Upper lobe of right lung (tissue), 1 donor: ENCODE data around the gene SNCB. TPM values are rescaled to one million over a fixed set of nuclear protein-coding genes. Genes with fewer than 3 reads are reported as not detected.

Source experiments
- ATAC-seq: fragments of 200-7000 bp; cut with Tn5 transposase; one replicate; pipeline ENCODE4 v1.9.1; 2020; ENCODE audit warnings: mild to moderate bottlenecking, moderate library complexity
- DNase-seq: peaks from one replicate; pipeline ENCODE4 v3.0.0-alpha.2; 2020
- H3K27ac ChIP-seq: fragments of 200-600 bp; one replicate; pipeline ENCODE4 v1.8.0; 2022
- H3K27me3 ChIP-seq: fragments of 200-600 bp; one replicate; pipeline ENCODE4 v1.8.0; 2022; ENCODE audit warnings: mild to moderate bottlenecking
- H3K36me3 ChIP-seq: fragments of 200-600 bp; one replicate; pipeline ENCODE4 v1.8.0; 2022
- H3K4me1 ChIP-seq: fragments of 200-600 bp; one replicate; pipeline ENCODE4 v1.8.0; 2022
- H3K4me3 ChIP-seq: fragments of 200-600 bp; one replicate; pipeline ENCODE4 v1.8.0; 2022; ENCODE audit warnings: mild to moderate bottlenecking
- H3K9me3 ChIP-seq: fragments of 200-600 bp; one replicate; pipeline ENCODE4 v1.8.0; 2022
- intact Hi-C: fragments of 100-400 bp; cut with DNase I; formaldehyde crosslinking; loops from one replicate; pipeline ENCODE4 v1.11.0; 2022
- total RNA-seq: library from RNA; stranded (reverse); fragmentation: NEBNext Ultra II Directional; extraction: Animal tissue kit (Norgen Biotek cat#: 25700); gene quantifications from one replicate; pipeline ENCODE4 v1.2.1, GENCODE V29; 2021
- TF ChIP-seq, protein P1 (sequence below): fragments of 200-600 bp; IDR thresholded peaks from one replicate; pipeline ENCODE4 v1.8.0; 2022; ENCODE audit warnings: antibody characterized with exemption
- donor health status: DM: no; HTN: yes; CAD: no; lungs with severe emphysema.

The SNCB gene
- total RNA-seq, 1 donor from 2014 or later, result not detected

DNA sequence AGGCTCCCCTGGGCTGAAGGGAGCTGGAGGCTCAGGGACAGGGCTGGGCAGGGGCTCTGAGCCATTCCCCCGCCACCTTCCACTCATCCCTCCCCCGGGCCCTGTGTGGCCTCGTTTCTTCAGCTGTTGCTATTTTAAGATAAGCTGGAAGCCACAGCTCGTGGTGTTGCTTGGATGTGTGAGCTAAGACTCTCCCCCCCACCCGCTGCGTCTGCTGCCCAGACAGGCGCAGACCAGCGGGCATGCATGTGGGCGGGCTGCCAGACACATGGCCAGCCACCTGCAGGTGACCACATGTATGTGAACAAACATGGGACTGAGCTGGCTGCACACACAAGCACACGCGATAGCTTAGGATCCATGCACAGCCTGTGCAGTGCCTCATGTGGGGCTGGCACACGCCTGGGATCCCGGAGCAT, 8.7 kb downstream of the SNCB start:
- ATAC-seq (no peak), DNase-seq (no peak)
- Histone ChIP-seq H3K36me3 (no peaks in the 10 kb centered on the region), H3K9me3 (no peaks in the 10 kb centered on the region), H3K27me3 (peaks cover 72% of the 10 kb centered on the region), H3K4me1 (peaks cover 6% of the 10 kb centered on the region), H3K4me3 (no peak overlapping the region), H3K27ac (no peak overlapping the region)
- intact Hi-C loops, result no loop called here
- TF ChIP-seq, protein P1, sequence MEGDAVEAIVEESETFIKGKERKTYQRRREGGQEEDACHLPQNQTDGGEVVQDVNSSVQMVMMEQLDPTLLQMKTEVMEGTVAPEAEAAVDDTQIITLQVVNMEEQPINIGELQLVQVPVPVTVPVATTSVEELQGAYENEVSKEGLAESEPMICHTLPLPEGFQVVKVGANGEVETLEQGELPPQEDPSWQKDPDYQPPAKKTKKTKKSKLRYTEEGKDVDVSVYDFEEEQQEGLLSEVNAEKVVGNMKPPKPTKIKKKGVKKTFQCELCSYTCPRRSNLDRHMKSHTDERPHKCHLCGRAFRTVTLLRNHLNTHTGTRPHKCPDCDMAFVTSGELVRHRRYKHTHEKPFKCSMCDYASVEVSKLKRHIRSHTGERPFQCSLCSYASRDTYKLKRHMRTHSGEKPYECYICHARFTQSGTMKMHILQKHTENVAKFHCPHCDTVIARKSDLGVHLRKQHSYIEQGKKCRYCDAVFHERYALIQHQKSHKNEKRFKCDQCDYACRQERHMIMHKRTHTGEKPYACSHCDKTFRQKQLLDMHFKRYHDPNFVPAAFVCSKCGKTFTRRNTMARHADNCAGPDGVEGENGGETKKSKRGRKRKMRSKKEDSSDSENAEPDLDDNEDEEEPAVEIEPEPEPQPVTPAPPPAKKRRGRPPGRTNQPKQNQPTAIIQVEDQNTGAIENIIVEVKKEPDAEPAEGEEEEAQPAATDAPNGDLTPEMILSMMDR, result no peak

- intact Hi-C loops, result no loop called here
- no peaks in the 10 kb centered on the region for H3K9me3 ChIP-seq
- peaks cover 67% of the 10 kb centered on the region for H3K27me3 ChIP-seq
- no peaks in the 10 kb centered on the region for H3K36me3 ChIP-seq
- no peak overlapping the region for H3K4me3 ChIP-seq
- ATAC-seq (peak; percentile 65), DNase-seq (peak; percentile 76)
- no peak overlapping the region for H3K27ac ChIP-seq
- H3K4me1 ChIP-seq, result peaks cover 6% of the 10 kb centered on the region
- TF ChIP-seq, protein P1, result no peak
These were observed 9.9 kb downstream of the SNCB start for GRCh38 chr5:176620333-176620981.

GRCh38 chr5:176619569-176620332, 10.6 kb downstream of the SNCB start:
- H3K9me3 ChIP-seq, result no peaks in the 10 kb centered on the region
- peaks cover 6% of the 10 kb centered on the region for H3K4me1 ChIP-seq
- intact Hi-C loops, result no loop called here
- H3K4me3 ChIP-seq, result no peak overlapping the region
- TF ChIP-seq, protein P1, result no peak
- H3K36me3 ChIP-seq, result no peaks in the 10 kb centered on the region
- peaks cover 71% of the 10 kb centered on the region for H3K27me3 ChIP-seq
- H3K27ac ChIP-seq, result no peak overlapping the region
- DNase-seq (no peak), ATAC-seq (no peak)

GRCh38 chr5:176619203-176619568, 11.1 kb downstream of the SNCB start:
- TF ChIP-seq, protein P1, result no peak
- no peak overlapping the region for H3K27ac ChIP-seq
- H3K36me3 ChIP-seq, result no peaks in the 10 kb centered on the region
- H3K9me3 ChIP-seq, result no peaks in the 10 kb centered on the region
- no peak overlapping the region for H3K4me3 ChIP-seq
- ATAC-seq, result peak; percentile 69
- peak; percentile 80 for DNase-seq
- peaks cover 6% of the 10 kb centered on the region for H3K4me1 ChIP-seq
- intact Hi-C loops, result no loop called here
- peaks cover 68% of the 10 kb centered on the region for H3K27me3 ChIP-seq

- no peaks in the 10 kb centered on the region for H3K9me3 ChIP-seq
- H3K27ac ChIP-seq, result no peak overlapping the region
- no peaks in the 10 kb centered on the region for H3K36me3 ChIP-seq
- intact Hi-C loops, result no loop called here
- ATAC-seq, result no peak
- H3K4me1 ChIP-seq, result peaks cover 6% of the 10 kb centered on the region
- H3K27me3 ChIP-seq, result peaks cover 64% of the 10 kb centered on the region
- H3K4me3 ChIP-seq, result no peak overlapping the region
- no peak for DNase-seq
- TF ChIP-seq, protein P1, result no peak
These were observed 11.6 kb downstream of the SNCB start for GRCh38 chr5:176618783-176619182.
